Measurements from ENCODE around the gene OR1F1.
"Not testable (repeated sequence)": the region's sequence is repeated elsewhere in the genome, so short reads cannot be mapped to it uniquely, and the experiment has no call there.

Gene OR1F1

DNA sequence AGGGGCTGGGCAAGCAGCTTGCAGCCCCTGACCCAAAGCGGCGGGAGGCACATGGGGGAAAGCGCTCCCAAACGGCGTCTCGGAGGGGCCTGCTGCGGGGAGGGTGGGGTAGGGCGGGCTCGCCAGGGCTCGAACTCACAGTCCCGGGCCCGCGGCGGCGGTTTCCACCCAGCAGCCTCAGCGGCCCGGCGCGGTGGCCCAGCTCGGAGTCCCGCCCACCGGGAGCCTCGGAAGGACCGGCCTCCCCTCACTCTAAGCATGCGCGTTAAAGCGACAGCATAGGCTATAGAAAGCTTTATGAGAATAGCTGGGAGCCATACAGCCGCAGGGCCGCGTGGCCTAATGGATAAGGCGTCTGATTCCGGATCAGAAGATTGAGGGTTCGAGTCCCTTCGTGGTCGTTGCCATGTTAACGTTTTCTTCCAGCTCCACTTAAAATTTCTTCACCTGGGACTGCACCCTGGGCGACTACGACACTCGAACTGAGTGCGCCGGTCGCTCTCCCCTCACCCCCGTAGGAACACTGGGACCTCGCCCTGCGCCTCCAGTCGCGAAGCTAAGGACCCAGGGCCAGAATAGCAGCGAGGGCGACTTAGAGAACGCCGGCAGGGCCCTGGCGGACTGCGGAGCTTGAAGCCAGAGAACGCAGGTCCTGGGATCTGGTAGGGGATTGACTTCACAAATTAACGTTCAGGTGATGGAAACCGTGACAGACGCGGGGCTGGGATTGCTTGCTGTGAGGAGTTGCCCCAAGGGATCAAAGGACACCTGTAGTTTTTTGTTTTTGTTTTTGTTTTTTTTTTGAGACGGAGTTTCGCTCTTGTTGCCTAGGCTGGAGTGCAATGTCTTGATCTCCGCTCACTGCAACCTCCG, 37.4 kb upstream of the OR1F1 start:
- DNase-seq (ENCODE audit: low spot score) = peak; percentile 91

DNA sequence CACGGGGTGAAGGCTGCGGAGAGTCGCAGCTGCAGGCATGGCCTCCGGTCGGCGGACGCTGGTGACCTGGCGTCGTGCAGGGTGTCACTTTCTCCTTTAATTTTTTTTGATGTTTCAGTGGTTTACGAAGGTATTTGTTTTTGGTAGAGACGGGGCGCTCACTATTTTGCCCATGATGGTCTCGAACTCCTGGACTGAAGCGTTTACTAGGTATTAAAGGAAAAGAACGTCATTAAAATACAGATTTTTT, 36.1 kb upstream of the OR1F1 start:
- no peak for DNase-seq (ENCODE audit: low spot score)

DNA sequence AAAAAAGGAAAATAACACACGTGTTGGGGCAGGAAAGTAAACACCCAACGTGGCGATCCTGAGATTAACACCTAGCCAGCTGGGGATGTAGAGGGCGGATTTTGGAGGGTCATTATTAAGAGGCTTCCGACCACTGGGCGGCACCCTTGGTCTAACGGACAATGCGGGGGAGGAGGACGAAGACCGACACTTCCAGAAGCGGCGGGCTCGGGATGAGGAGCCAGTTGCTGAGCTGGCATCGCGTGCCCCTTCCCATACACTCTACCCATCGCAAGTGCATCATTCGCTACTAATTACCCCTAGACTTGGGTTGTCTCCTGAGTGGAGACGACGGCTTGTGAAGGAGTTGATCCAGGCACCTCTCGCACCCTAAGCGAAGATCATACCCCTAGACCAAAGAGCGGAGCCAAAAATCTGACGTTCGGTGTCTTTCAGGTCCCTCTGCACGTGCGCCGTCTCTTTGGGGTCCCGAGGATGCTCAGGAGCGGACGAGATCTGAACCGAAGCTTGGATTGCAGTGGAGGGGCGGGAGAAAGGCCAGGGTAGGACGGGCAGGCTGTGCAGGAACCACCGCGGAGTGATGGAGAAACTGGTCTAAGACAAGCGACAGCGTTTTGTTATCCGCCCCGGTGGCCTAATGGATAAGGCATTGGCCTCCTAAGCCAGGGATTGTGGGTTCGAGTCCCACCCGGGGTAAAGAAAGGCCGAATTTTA, 35.6 kb upstream of the OR1F1 start:
- DNase-seq (ENCODE audit: low spot score) = peak; percentile 90

DNA sequence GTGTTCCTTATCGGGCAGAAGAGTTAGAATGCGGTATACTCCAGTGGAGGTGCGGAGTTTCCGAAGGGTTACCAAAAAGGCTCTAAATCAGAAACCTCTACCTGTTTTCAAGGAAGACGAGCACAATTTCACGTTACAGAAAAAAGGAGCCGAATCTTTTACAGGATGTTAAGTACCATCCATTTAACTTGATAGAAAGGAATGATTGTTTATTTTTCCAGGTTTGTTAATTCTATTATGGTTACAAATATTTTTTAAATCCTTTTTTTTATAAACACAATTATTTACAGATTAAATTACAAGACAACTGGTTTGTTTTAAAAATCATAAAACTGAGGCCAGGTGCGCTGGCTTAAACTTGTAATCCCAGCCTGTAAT, 35.0 kb upstream of the OR1F1 start:
- no peak for DNase-seq (ENCODE audit: low spot score)

DNA sequence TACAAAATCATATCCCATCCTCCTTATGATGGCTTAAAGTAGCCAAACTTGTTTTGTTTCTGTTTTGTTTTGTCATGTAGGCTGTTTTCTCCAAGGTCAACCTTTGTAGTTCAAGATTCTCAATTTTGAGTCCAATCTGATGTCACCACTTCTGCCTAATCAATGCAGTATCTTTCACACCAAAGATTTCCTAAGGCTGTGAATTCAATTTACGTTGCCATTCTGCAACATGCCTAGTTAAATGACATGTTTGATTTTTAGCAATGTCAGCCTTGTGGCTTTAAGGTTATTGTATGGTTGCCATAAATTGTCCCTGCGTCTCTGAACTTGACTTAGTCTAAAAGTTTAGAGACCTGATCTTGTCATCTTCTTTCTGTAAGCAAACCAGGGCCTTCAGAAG, 32.8 kb upstream of the OR1F1 start:
- DNase-seq (ENCODE audit: low spot score) = no peak

DNA sequence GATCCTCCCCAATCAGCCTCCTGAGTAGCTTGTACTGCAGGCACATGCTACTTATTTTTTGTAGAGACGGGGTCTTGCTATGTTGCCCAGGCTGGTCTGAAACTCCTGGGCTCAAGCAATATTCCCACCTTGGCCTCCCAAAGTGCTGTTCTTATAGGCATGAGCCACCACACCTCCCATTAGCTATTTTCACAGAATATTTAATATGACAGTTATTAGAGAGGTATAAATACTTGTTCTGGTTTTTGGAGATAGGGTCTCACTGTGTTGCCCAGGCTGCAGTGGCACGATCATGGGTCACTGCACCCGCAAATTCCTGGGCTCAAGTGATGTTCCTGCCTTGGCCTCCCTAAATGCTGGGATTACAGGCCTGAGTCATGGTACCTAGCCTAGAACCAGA, 32.0 kb upstream of the OR1F1 start:
- no peak for DNase-seq (ENCODE audit: low spot score)

DNA sequence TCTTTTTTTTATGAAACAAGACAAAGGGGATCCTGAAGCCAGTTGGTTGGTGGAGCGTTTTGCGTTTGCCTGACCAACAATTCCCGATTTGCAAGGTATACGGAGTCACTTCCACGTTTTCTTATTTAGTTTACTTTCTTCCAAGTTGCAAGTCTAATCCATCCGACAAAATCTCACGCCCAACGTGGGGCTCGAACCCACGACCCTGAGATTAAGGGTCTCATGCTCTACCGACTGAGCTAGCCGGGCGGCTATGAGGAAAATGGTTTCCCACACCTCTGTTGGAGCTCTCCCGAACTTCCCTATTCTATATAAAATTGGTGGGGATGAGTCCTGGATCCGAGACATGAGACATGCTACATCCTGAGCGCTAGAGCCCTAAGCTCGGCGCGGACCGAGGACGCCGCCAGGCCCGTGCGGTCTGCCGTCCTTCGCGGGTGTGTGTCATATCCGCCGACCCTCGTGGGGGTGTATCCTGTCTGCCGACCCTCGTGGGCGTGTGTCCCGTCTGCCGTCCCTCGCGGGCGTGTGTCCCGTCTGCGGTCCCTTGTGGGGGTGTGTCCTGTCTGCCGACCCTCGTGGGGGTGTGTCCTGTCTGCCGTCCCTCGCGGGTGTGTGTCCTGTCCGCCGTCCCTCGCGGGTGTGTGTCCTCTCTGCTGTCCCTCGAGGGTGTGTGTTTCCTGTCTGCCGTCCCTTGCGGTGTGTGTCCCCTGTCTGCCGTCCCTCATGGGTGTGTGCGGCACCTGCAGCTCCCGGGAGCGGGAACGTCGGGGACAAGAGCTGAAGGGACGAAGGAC, 30.6 kb upstream of the OR1F1 start:
- peak; percentile 88 for DNase-seq (ENCODE audit: low spot score)

DNA sequence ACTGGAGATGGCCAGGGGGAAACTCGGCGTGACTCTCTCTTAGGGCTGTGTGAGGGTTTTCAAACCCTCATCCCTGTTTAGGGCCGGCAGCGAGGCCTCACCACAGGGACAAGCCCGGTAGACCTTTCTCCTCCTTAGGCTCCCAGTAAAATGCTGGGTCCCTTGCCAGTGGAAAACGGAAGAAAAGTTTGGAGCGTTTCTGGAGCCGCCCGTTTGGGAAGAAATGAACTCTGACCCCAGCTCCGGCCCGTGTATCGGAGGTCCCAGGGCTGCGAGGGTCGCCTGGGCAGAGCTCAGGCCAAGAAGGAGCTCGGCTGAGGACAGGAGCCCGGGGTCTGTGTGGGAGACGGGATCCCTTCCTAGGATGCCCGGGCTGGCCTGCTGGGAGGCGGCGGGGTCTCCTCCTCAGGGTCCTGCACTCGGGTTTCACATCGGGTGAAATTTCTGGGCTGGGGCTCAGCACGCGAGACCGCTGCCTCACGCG, 29.9 kb upstream of the OR1F1 start:
- DNase-seq (ENCODE audit: low spot score) = peak; percentile 72

DNA sequence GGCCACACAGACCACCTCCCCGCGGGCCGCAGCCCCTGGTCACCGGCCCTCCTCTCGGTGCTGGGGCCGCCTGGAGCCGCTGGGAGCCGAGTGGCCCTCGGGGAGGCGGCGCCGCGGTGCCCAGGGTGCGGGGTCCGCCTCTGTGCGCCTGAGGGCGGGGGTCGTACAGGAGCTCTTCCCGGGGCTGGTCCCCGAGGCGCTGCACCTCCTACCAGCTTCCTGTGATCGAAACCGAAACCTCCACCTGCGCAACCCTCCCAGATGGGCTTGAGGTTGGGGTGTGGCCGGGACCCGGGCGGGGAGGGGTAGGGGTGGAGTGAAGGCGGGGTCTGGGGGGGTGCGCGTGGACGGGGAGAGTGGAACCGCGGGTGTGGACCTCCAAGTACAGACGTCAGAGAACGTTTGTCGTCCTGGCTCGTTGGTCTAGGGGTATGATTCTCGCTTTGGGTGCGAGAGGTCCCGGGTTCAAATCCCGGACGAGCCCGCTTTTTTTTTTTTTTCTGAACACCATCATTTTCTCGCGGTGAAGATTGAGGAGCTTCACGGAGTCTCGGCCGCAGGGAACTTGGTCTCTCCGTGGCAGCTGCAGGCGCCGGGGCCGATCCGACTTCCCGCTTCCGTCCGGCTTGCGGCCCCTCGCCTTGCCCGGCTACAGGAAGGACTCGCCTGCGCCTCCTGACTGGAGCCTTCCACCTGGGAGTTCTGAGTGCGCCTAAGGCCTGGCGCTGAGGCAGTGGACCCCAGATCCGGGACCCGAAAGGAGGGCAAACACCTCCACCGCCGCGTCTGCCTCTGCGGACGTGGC, 29.3 kb upstream of the OR1F1 start:
- peak; percentile 92 for DNase-seq (ENCODE audit: low spot score)

DNA sequence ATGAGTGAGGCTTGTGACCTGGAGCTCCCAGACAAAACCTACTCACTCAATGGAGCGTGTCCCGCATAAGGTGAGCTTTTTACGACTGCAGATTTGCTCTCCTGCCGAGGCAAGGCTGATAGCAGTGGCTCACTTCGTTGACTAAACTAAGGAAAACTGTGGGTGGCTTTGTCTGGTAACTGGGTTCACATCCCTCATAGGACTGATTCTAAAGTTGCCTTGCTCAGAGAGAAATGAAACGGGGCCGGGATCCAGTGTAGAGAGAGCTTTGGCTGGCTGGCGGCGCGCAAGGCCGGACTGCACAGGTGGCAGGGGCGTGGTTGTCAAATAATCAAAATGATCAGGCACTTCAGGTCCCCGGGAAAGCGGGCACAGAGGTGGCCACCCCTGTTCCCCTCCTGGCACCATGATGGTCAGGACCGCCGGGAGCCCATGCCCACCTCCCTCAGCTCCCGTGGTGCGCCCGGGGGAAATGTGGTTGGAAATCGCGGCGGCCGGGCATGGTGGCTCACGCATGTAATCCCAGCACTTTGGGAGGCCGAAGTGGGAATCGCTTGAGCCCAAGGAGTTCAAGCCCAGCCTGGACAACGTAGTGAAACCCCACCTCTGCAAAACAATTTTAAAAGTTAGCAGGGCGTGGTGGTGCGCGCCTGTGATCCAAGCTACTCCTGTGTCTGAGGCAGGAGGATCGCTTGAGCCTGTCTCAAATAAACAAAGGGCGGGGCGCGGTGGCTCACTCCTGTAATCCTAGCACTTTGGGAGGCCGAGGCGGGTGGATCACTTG, 26.6 kb upstream of the OR1F1 start:
- DNase-seq (ENCODE audit: low spot score) = peak; percentile 73

DNA sequence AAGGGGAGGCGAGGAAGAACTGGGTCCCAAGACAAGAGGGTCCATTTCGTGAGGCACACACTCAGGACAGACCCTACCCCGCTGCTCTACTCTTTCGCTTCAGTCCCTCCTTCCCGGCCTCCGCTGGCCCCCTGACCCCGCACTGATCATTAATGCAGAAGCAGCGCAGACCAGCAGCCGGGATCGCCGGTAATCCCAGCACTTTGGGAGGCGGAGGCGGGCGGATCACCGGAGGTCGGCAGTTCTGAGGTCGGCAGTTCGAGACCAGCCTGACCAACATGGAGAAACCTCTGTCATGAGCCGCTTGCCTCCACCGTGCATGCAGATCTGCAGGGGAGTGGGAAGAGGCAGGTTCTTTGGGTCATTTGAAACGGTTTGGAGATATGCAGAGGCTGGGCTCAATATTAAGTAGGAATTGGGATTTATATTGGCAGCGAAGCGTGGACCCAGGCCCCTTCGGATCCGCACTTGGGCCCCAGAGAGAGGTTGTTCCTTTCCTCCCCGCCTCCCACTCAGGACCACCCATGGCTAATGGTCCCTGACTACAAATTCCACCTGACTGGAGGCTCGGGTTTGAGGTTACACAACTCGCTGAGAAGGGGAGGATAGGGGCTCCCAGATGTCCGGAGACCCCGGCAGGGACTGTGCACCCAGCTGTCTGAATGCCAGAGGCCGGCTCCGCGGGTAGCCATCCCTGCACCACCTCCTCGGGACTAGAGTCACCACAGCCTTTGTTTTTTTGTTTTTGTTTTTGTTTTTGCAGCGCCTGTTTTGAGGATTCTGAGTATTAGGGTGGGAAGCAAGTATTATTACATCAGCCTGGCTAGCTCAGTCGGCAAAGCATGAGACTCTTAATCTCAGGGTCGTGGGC, 23.6 kb upstream of the OR1F1 start:
- no peak for DNase-seq (ENCODE audit: low spot score)

DNA sequence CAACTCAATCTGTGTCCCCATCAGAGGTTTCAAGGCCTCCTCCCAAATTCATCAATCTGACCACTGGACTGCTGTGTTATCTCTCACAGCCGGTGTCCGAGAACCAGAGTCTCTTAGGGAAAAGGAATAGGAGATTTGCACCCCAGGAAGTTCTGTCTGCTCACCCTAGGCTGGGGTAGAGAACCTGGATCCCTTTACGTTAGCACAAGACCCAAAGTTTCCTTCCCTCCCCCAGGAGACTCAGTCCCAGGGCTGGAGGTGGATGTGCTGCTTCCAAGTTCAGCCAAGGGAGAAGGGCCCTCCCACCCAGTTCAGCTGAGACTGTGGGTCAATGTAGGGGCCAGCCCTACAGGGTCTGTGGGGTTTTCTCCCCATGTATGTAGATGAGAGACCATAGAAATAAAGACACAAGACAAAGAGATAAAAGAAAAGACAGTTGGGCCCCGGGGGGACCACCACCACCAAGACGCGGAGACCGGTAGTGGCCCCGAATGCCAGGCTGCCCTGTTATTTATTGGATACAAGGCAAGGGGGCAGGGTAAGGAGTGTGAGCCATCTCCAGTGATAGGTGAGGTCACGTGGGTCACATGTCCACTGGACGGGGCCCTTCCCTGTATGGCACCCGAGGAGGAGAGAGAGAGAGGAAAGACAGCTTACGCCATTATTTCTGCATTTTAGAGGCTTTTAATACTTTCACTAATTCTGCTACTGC, 22.7 kb upstream of the OR1F1 start:
- DNase-seq (ENCODE audit: low spot score) = no peak

DNA sequence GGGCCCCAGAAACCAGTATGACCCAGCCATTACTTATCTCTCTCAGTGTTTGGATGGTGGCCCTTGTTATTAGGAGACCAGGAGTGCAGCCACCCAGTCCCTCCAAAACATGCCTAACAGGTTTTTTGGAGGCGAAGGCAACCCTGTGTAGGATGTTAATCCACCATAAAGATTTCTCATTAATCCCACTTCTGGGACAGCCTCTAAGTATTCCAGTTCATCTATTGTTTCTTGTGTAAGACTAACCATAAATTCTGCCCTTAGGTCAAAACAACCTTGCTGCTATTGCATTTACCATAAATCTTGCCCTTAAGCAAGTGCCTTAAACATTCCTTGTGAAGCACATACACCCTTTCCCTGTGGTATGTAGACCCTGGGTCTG, 21.5 kb upstream of the OR1F1 start:
- DNase-seq (ENCODE audit: low spot score) = no peak

DNA sequence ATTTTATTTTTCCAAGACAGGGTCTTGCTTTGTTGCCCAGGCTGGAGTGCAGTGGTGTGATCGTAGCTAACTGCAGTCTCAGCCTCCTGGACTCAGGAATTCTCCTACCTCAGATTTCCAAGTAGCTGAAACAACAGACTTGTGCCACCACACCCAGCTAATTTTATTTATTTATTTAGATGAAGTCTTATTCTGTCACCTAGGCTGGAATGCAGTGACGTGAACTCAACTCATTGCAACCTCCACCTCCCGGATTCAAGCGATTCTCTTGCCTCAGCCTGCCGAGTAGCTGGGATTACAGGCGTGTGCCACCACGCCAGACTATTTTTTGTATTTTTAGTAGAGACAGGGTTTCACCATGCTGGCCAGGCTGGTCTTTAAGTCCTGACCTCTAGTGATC, 19.3 kb upstream of the OR1F1 start:
- DNase-seq (ENCODE audit: low spot score) = not testable (repeated sequence)

DNA sequence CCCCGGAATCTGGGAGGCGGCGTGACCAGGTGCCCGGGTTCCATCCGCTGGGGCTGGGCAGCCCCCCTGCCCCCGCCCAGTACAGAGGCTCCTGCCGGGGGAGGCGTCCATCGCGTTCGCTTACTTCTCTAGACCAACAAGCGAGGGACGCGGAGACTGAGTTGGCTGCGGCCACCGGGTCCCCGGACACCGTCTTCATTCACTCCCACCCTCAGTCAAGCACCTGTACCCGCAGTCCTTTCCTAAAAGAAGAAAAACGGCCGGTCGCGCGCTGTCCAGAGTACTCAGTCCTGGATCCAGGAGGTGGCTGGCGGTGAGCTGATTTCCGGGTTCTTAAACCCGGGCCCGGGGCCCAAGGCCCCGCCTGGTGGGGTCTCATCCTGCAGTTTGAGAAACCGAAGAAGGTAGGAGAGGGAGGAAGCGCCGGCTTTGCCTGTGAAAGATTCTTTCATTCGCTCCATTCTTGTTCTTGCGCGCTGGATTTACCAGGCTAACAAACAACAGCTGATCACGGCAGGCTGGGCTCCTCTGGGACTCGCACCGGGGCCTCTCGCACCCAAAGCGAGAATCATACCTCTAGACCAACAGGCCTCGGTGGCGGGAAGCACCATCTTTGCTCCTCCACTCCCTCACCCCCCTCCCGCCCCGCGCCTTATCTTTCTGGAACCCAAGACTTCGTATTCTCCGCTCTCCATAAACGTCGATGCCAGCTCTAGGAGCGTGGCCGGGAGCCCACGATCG, 17.4 kb upstream of the OR1F1 start:
- no peak for DNase-seq (ENCODE audit: low spot score)

DNA sequence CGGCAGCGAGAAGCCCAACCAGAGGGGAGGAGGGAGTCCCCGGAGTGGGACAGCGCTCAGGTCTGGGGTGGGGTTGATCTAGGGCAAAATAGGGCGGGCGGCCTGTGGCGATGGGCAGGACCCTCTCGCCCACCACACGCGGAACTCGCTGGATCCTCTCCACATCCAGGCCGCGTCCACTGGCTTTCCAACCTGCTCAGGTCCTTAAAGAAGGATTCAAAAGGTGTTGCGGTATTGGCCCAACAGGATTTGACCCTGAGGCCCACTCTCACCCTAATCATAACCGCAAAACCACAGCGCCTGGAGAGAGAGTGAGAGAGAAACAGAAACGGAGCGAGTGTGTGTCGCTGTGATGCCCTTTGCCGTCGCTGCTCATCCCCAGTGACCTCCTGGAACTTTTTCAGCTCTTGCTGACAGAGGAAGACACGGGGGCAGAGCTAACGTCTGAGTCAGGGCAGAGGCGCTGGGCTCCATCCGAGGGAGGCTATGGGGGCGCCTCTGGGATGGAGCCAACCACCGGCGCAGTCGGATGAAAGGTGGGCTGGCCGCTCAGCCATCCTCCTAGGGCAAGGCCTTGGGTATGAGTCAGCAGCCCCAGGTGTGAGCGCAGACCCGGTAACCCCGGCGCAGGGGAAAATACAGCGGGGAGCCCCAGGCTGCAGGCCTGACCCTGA, 16.7 kb upstream of the OR1F1 start:
- no peak for DNase-seq (ENCODE audit: low spot score)

DNA sequence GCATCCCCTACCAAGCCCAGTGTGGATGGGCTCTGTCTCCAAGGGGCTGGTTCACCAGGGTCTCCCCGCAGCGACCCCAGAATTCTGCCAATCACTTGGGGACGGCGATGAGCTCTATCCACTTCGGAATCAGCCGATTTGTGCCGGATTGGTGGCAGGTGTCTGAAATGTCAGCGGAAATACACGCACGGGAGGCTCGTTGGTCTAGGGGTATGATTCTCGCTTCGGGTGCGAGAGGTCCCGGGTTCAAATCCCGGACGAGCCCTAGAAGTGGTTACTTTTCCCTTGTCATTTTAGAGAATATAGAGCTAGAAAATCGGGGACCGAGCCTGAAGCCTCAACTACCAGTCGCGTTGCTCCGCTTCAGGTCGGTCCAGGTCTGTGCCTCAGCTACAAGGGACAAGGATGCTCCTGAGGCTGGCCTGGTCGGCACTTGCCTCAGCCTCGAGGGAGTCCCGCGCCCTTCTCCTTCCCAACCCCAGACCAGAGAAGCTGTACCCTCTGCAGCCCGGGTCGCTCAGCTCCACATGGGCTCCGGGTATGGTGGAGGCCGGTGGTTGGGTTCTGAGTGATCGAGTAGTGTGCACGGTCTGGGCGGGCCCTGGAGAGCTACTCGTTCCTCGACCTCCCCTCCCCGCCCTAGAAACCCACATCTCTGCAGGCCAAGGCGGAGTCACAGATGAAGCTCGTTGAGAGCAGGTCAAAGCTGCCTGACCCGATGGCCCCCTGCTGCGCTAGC, 16.0 kb upstream of the OR1F1 start:
- no peak for DNase-seq (ENCODE audit: low spot score)

Data from SW480 (cell line).